NCI-H524 treated with DMSO at 0.1 percent for 48 hours (cell line): ENCODE data around the gene CFAP46.
"Not testable (repeated sequence)": the region's sequence is repeated elsewhere in the genome, so short reads cannot be mapped to it uniquely, and the experiment has no call there.

Source experiments
- DNase-seq: peaks from one replicate; lab custom pipeline; 2025; lab: John Stamatoyannopoulos, UW

The CFAP46 gene

GRCh38 chr10:132826524-132827422, 115.6 kb downstream of the CFAP46 start:
- DNase-seq = no peak

- not testable (repeated sequence) for DNase-seq
Observed at GRCh38 chr10:132825783-132826523, 116.4 kb downstream of the CFAP46 start.

GRCh38 chr10:132820056-132820455, 122.3 kb downstream of the CFAP46 start:
- DNase-seq = no peak

DNA sequence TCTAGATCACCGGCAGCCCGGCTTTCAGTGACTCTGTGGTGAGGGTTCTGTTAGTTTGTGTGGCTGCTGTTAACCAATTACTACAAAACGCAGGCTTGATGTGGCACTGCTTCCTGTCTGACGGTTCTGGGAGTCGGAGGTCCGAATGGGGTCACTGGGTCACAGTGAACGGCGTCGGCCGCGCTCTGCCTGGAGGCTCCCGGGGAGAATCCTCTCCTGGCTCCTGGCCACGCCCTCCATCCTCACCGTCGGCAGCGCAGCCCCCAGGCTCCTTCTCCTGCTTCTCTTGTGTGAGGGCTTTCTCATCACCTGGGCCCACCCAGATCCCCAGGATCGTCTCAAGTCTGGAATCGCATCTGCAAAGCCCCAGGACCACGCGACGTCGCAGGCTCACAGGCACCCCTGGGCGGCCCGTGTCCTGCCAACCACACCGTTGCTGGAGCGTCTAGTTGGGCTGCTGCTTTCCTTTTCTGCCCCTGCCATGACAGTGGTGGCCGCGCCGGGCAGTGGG, 124.6 kb downstream of the CFAP46 start:
- no peak for DNase-seq

DNA sequence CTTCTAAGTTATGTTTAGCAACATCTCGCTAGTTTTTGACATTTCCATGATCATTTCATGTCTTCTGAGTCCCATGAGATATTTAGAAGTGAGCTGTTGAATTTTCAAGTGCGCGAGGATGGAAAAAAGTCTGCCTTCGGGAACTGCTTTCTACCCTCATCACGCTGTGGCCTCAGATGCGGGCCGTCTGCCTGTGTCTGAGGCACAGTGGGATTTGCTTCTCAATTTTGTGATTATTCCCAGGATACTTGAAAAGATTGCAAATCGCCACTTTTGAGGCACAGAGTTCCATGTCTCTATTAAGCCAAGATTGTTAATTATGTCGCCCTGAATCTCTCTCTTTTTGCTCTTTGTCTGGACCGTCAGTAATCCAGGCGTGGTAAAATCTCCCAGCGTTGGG, 125.7 kb downstream of the CFAP46 start:
- no peak for DNase-seq

- no peak for DNase-seq
Observed at GRCh38 chr10:132815168-132815857, 127.1 kb downstream of the CFAP46 start.

GRCh38 chr10:132814469-132814856, 127.9 kb downstream of the CFAP46 start:
- DNase-seq = no peak

- no peak for DNase-seq
Observed at GRCh38 chr10:132813560-132814468, 128.6 kb downstream of the CFAP46 start.

DNA sequence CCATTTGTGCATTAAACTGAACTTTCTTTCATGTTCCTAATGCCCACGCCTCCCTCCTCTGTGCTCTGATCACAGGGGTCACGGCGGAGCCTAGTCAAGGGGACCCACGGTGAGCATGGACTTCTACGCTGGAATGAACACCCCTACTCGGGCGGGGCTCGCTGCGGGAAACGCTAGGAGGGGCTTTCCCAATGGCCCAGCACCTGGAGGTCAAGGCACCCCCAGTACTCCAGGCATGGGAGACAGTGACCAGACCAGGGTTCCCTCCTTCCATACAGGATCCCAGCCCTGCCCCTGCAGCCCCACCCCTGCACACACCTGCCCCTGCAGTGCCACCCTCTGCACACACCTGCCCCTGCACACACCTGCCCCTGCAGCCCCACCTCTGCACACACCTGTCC, 129.4 kb downstream of the CFAP46 start:
- DNase-seq = no peak

GRCh38 chr10:132812520-132812919, 129.8 kb downstream of the CFAP46 start:
- DNase-seq = no peak

- DNase-seq = no peak
Observed at GRCh38 chr10:132811891-132812481, 130.4 kb downstream of the CFAP46 start.

DNA sequence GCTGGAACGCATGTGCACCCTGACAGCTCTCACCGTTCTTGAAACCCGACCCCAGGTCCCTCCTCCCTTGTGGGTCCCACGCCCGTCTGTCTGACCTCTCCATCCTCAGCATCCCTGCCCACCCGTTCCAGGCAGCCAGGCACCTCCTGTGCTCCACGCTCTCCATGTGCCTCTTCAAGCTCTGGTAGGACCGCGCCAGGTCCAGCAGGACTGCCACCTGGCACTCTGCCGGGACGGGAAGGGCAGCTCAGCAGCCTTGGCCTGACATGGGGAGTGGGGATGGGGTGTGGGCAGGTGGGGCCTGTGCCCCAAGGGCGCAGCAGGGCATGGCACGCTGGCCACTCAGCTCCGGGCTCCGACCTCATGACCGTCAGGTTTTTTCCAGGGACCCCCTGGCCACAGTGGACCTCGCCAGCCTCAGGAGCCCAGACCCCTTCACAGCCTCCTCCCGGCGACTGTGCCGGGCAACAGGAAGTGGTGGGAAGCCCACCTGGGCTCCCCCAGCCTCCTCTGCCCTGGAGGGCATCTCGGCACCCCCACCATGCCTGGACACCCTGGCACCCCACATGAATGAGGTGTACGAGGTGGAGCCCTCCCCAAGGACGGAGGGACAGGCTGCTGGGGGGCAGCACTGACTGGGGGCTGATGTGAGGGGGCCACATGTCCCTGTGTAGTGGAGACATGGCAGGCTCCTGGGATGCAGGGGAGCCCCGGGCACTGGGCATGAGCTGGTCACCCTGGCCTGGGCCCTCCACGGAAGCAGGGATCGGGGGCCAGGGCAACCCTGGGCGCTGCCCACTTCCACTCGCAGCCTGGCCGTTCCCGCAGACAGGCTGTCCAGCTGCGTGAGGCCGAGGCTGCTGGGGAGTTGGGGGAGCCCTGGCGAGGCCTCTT, 131.3 kb downstream of the CFAP46 start:
- no peak for DNase-seq

DNA sequence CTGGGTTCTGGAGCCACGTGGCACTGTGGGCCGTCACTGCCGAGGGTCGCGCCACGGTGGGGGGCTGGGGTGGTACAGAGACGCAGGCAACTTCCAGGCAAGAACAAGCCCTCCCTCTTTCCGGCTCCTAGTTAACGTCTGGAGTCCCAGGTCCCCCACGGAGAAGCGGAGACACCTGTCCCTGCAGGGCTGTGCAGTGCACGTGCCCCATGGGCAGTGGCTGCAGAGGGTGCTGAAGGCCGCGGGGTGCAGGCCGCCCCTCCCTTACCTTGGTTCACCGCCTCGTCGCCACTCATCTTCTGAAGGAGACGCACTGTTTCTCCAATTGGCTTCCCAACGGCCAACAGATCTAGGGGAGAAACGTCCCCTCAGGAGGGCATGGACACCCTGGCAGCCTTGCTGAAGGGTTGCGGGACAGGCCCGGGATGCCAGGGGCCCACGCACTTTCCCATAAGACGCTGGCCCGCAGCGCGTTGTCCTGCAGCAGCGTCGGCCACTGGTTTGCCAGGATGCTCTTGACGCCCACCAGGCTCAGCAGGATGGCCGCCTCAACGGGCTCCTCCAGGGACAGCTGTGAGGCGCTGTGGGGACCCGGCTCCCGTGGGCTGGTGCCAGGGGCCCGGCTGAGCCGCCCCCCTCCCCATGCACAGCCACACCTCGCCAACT, 132.1 kb downstream of the CFAP46 start:
- DNase-seq = no peak

- DNase-seq = no peak
Observed at GRCh38 chr10:132809232-132810140, 132.9 kb downstream of the CFAP46 start.

GRCh38 chr10:132808383-132809231, 133.8 kb downstream of the CFAP46 start:
- no peak for DNase-seq

DNA sequence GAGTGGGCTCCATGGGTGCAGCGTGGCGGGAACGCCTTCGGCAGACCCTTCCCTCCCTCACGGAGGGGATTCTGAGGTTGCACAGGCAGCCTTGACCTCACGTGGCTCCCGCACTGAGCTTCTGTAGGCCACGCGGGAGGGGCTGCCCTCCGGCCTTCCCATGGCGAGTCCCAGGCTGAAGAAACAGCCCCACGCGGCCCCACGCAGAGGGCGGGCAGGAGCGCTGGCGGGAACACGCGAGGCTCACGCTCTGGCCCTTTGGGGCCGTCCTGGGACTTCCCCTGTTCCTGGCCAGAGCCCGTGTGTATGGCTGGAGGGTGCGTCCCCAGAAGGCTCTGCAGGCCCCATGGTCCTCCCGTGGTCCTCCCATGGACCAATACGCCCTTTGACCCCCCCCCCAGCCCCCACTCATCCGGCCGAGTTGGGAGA, 134.7 kb downstream of the CFAP46 start:
- DNase-seq = no peak

DNA sequence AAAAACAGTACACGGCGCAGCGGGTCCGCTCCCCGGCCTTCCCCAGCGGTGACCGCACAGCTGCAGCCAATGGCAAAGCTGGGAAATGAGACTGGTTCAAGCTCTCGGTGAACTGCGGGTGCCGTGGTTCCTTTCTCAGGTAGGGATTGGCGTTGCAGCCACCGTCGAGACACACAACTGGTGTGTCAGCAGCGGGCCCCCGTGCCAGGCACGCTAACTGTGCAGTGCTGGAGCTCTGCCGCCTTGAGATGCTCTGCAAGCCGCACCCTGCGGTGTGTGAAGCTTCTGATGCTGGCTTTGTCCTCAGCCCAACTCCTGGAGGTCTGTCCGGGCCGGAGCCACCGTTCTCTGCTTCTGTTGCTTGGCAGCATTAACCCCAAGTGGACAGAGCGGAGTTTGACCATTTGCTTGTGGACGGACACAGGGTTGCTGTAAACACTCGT, 135.8 kb downstream of the CFAP46 start:
- no peak for DNase-seq
